ENCODE results near the gene TRMT61B. TPM values are rescaled to one million over a fixed set of nuclear protein-coding genes. Genes with fewer than 3 reads are reported as not detected.

Gene TRMT61B
- total RNA-seq, 1 experiment from 2014 or later: 29.2 TPM

DNA sequence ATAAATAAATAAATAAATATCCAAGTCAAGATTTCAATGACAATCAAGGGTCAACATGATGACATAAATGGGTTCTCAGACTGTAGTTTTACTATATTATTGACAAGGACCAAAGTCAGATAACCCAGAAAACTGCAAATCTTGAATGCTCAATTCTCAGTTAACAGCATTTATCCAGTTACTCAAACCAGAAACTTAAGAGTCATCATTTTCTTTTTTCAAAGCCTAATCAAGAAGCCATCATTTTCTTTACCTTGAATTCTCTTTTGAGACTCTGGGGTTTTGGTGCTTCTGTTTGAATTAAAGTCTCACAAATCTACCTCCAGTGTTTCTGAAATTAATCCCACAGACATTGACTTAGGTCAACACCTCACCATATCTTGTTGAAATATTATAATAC is 14.1 kb downstream of the TRMT61B start:
- no peak for DNase-seq (ENCODE audit: low read depth)

DNA sequence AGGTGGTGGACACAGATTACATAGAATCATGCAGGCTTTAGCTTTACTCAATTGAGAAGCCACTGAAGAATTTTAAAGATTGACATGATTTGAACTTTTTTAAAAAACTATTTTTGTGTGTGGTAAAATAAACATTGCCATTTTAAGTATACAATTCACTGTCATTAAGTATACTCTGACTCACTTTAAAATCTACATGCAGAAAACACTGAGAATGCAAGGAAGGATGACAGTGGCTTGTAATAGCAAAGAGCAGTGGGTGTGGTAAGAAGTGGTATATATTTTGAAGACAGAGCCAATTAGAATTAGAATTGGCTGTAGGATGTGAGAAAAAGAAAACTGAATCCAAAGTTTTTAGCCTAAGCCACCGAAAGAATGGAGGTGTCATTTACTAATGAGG is 14.9 kb downstream of the TRMT61B start:
- DNase-seq (ENCODE audit: low read depth): no peak

DNA sequence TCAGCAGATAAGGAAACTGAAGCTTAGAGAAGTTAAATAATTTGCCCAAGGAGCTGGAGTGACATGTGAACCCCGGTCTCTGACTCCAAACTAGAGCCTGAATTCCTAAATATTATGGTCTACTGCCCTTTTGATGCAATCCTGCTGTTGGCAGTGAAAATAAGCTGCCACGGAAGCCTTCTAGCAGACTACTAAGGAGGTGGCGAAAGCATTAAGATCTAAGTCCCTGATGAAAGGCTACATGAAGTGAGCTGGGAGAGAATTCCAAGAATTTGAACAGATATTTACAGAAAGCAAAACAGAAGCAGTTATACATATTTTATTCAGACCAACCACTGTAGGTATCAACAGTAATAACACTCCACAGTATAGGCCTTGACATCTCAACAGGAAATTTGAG is 28.1 kb downstream of the TRMT61B start:
- DNase-seq (ENCODE audit: low read depth): no peak

DNA sequence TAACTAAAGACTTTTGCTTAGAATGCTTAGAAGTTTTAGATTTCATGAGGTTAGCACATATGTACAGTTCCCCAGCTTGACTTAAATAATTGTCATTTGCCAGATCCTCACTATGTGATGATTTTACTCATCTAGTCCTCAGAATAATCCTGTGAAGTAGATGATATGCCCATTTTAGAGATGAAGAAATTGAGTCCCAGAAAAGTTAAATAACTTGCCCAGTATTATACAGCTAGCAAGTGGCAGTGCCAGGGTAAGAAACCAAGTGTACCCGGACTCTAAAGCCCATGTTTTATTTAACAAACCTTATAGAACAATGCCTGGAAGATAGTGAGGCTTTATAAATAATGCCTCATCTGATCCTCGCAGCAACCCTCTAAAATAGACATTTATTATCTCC is 31.1 kb downstream of the TRMT61B start:
- DNase-seq (ENCODE audit: low read depth): no peak

DNA sequence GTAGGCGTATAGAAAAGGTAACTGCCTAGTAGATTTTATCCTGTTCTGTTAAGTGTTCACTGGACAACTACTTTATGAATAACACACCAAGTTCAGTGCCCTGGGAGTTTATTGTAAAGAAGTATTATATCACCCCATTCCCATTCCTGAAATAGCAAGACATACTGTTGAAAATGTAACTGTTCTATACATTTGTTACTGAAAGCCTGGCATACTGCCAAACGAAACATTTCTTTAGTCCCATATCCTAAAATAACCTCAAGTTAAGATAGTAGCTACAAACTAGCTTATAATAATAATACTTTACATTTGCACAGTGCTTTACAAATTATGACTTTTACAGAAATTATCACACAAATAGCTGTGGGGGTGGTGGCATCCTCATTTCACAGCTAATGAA is 34.3 kb downstream of the TRMT61B start:
- no peak for DNase-seq (ENCODE audit: low read depth)

DNA sequence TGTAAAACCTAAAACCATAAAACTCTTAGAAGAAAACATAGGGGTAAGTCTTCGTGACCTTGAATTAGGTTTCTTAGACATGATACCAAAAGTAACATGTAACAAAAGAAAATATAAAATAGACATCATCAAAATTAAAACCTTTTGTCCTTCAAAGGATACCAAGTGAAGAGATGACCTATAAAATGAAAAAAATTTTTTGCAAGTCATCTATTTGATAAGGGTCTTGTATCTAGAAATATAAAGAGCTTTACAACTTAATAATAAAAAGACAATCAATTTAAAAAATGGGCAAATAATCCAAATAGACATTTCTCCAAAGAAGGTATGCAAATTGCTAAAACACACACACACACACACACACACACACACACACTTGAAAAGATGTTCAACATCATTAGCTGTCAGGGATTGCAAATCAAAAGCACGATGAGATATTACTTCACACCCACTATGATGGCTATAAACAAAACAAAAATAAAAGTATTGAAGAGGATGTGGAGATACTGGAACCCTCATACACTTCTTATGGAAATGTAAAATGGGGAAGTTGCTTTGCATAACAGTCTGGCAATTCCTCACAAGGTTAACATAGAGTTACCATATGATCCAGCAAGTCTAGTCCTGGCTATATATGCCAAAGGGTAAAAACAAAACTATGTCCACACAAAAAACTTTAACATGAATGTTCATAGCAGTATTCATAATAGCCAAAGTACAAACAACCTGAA is 36.2 kb downstream of the TRMT61B start:
- DNase-seq (ENCODE audit: low read depth): no peak

DNA sequence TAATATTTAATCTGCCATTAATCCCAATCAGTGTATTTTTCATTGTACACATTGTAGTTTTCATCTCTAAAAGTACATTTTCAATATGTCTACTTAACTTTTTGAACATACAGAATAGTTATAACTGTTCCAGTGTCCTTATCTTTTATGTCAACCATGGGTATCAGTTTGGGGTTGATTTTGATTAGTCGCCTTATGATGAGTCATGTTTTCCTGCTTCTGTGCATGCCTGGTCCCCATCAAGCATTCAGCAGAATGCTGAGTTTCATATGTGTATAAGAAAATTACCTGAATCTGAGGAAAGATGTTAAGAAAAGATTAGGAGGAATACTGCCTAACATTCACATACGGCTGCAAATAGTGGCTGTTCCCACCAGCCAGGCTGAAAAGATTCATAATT is 41.7 kb downstream of the TRMT61B start:
- peak; percentile 9 for DNase-seq (ENCODE audit: low read depth)

DNA sequence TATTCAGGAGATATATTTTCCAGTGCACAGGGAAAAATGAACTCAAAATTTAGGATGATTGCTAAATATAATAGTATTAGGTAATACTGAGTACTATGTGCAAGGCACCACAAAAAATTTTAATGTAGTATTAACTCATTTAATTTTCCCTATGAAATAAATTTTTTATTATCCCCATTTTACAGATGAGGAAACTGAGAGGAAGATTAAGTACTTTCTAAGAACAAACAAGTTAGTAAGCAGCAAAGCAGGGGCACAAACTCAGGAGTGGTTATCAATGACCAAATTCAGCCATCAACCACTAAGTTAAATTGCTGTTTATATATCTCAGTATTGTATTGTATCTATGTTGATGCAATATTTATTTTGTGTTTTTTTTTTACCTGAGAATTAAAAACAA is 45.2 kb downstream of the TRMT61B start:
- DNase-seq (ENCODE audit: low read depth): no peak

DNA sequence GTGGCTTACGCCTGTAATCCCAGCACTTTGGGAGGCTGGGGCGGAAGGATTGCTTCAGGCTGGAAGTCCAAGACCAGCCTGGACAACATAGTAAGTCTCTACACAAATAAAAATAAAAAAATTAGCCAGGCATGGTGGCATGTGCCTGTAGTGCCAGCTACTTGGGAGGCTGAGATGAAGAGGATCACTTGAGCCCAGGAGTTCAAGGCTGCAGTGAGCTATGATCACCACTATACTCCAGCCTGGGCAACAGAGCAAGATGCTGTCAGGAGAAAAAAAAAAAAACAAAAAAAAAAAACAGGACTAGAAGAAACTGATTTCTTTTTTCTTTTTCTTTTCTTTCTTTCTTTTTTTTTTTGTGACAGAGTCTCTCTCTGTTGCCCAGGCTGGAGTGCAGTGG is 45.9 kb downstream of the TRMT61B start:
- DNase-seq (ENCODE audit: low read depth): no peak

DNA sequence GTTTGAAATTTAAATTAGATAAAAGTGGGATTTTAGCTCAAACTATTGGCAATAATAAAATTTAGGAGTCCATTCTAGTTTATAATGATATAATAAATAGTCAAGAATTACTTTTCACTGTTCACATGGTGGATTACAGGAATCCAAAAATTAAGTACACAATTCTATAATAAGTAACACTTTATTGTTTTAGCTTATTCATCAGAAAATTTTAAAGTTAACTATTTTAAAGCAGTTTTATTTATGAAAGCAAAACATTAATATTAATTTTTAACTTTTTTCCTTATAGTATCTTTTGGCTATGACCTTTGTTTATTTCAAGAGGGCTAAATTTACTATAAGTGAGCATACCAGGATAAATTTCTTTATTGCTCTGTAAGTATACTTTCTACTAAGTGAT is 48.1 kb downstream of the TRMT61B start:
- DNase-seq (ENCODE audit: low read depth): no peak

DNA sequence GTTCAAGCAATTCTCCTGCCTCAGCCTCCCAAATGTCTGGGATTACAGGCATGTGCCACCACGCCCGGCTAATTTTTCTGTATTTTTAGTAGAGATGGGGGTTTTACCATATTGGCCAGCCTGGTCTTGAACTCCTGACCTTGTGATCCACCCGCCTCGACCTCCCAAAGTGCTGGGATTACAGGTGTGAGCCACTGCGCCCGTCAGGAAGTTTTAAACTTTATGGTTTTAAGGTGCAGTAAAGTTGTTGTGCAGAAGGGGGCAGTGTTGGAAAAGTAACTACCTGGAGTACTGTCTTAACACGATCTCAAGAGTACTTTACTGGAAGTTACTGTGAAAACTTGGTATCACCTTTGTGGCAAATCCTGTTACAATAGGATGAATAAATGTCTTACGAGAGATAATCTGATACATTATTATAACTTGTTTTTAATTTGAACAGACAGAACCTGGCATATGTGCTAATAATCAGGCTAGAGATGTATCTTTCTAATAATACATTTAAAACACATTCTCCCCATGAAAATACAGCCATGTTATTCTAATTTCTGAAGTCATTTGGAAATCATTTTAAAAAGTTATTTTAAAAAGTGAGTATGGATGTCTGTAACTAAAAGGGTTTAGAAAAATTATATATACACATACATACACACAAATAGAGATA is 48.7 kb downstream of the TRMT61B start:
- peak; percentile 62 for DNase-seq (ENCODE audit: low read depth)

DNA sequence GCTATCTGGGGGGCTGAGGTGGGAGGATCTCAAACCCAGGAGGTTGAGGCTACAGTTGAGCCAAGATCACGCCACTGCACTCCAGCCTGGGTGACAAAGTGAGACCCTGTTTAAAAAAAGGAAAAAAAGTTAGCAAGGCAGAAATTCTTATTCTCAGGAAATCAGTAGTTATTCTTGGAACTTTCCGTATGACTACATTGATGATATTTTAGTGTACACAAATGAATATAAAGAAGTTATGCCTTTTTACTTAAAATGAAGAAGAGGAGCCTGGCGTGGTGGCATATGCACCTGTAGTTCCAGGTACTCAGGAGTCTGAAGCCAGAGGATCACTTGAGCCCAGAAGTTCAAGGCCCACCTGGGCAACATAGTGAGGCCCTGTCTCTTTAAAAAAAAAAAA is 52.1 kb downstream of the TRMT61B start:
- DNase-seq (ENCODE audit: low read depth): no peak

DNA sequence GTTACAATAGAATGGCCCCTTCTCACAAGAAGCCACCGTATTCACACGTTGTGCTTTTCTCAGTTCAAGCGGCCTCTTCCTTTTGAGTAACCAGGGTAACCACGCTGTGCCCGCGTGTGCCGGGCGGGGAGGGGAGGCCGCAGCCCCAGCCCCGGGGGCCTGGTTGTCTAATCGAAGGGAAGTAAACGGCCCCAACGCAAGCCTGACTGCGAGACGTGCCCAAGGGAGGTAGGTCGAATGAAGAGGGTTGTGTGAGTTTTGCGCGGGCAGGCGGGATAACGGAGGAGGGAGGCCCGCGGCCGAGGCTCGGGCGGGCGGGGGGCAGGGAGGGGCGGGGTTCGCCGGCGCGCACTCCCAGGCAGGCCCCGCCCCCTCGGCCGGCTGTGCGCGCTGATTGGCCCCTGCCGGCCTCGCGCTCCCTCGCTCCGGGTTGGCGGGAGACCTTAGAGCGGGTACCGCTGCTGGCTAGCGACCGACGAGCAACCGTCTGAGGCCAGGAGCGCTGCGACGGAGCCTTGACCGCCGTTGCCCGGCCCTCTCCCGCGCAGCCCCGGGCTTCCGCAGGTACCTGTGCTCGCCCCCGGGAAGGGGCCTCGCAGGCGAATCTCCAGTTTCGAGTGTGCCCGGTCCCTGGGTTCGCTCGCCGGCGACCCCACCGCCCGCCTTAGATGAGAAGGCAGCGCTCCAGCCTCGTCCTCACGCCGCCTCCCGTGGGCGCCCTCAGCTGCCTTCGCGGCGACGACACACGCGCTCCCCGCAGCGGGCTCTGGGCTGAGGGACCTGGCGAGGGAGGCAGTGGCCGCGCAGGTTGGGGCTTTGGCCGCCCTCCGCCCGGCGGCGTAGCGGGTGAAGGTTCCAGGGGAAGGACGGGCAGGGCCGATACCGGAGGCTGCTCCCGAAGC is 59.5 kb downstream of the TRMT61B start, which contains the start of gene SPDYA:
Gene SPDYA (plus strand): TSS at position 451 of the 902 bp plus-strand sequence. CDS start 5,181 bp downstream, outside the sequence.
- peak; percentile 69 for DNase-seq (ENCODE audit: low read depth)

DNA sequence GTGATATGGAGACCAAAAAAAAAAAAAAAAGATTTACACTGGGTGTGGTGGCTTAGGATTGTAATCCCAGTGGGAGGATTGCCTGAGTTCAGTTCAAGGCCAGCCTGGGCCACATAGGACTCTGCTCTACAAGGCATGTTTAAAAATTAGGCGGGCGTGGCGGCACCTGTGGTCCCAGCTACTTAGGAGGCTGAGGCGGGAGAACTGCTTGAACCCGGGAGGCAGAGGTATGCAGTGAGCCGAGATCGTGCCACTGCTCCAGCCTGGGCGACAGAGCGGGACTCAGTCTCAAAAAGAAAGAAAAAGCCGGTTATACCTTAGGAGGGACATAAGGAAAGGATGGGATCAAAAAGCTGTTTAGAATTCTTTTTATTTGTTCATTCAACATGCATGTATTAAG is 60.2 kb downstream of the TRMT61B start:
- no peak for DNase-seq (ENCODE audit: low read depth)

DNA sequence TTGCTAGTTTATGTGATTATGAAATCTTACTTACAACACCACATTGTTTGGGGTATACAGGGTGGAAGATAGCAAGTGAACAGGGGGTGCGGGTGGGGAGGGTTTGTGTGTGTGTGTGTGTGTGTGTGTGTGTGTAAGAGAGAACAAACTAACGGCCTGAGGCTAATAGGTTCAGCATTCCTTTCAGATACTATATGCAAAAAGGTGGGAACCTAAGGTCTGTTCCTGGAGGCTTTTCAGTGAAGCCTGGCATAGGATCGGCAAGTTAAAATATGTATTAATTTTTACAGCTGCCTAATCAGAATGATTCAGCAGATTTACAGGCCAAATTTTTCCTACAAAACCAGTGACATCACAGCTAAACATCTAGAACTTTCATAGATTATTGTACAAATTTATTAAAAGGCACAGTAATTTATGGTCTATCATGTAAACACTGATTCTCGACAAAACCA is 67.1 kb downstream of the TRMT61B start:
- no peak for DNase-seq (ENCODE audit: low read depth)

DNA sequence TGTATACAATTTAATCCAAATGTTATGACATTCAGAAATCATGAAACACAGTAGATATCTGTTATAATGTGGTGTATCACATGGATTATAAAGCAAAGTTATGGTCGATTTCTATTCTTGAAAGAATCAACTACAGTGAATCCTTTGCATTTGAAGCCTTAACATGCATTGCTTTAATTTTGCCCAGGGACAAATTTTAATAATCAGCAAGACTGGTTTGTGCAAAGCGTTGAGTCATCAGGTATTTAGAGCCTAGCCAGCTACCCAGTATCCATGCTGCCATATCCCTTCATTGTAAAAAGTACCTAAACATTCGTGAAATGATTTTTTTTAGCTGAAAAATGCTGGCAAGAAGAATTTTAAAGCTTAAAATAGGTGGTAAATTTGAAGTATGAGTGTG is 68.4 kb downstream of the TRMT61B start:
- peak; percentile 63 for DNase-seq (ENCODE audit: low read depth)

Other genes starting within 250 kb of the TRMT61B start
- gene PPP1CB, start 118.5 kb downstream of the TRMT61B start, total RNA-seq (2014; rRNA removed; shearing (Covaris generic)): 142 and 168 TPM in 2 replicates
- gene SPDYA, start 59.5 kb downstream of the TRMT61B start, total RNA-seq (2014; rRNA removed; shearing (Covaris generic)): 0.20 and 0.60 TPM in 2 replicates
- gene WDR43, start 24.4 kb upstream of the TRMT61B start, total RNA-seq (2014; rRNA removed; shearing (Covaris generic)): 42.5 and 49.0 TPM in 2 replicates
- gene TOGARAM2, start 111.0 kb upstream of the TRMT61B start, total RNA-seq (2014; rRNA removed; shearing (Covaris generic)): 0.29 TPM in 1 of 2 replicates, not detected in the other
- gene PCARE, start 204.2 kb upstream of the TRMT61B start, total RNA-seq (2014; rRNA removed; shearing (Covaris generic)): not detected in 2 replicates
- gene CLIP4, start 245.1 kb upstream of the TRMT61B start, total RNA-seq (2014; rRNA removed; shearing (Covaris generic)): 38.0 and 40.3 TPM in 2 replicates